HCT116 (cell line): ENCODE results near the gene SAE1. TPM values are rescaled to one million over a fixed set of nuclear protein-coding genes. Genes with fewer than 3 reads are reported as not detected.
"Not testable (repeated sequence)": the region's sequence is repeated elsewhere in the genome, so short reads cannot be mapped to it uniquely, and the experiment has no call there.

Experiments
- ATAC-seq: fragments of 200-7000 bp; cut with Tn5 transposase; 2 replicates; pipeline ENCODE4 v1.9.1; 2020; ENCODE audit warnings: mild to moderate bottlenecking, moderate library complexity
- BruUV-seq: library from RNA; stranded (reverse); fragments of 400-500 nt; replicated peaks from 2 replicates; lab custom pipeline; 2021; lab: Mats Ljungman, UMichigan
- CTCF ChIA-PET: fragments of 300-600 bp; sonication (Branson Sonifier 250); formaldehyde crosslinking; loops from one replicate; lab custom pipeline; 2021; ENCODE audit warnings: antibody characterized with exemption; lab: Charles Lee
- POLR2A ChIA-PET: fragments of 300-600, 350-600 bp; sonication (Branson Sonifier 250); formaldehyde crosslinking; loops from one replicate; lab custom pipeline; 2021; ENCODE audit warnings: antibody characterized with exemption; lab: Charles Lee
- RAD21 ChIA-PET, 2 experiments: fragments of 300-600 bp; sonication (Branson Sonifier 250); formaldehyde crosslinking; loops; one replicate each; lab custom pipeline; 2023; ENCODE audit warnings: low total read pairs in 2 of 2; ENCODE audit not compliant: uncharacterized antibody in 2 of 2, unreplicated experiment in 2 of 2, low non-redundant PET in 1 of 2; lab: Charles Lee
- DNase-seq: peaks from one replicate; pipeline ENCODE4 v3.0.0-alpha.2; 2010; ENCODE audit warnings: low read depth, low spot score
- H2AFZ ChIP-seq: fragments of 200-600 bp; shearing (Covaris generic), sonication (generic); 2 replicates; pipeline ENCODE4 v1.6.1; 2017; ENCODE audit warnings: low read depth, mixed run types, mixed read lengths, antibody characterized with exemption, low read length; ENCODE audit not compliant: poor library complexity, severe bottlenecking
- H3K27ac ChIP-seq: 2 replicates; pipeline ENCODE4 v1.5.1; 2012; ENCODE audit warnings: low read depth, low read length
- H3K27me3 ChIP-seq: fragments of 200-600 bp; sonication (generic); 2 replicates; pipeline ENCODE4 v1.6.1; 2016; ENCODE audit warnings: mixed run types, low read length, mixed read lengths; ENCODE audit not compliant: insufficient read depth
- H3K36me3 ChIP-seq, 2 experiments: fragments of 200-500 bp in 1 of 2; fragments of 200-600 bp in 1 of 2; sonication (Bioruptor generic) in 1 of 2; sonication (generic) in 1 of 2; 2 replicates each; pipeline versions ENCODE4 v1.5.1 to v1.6.1; 2014 to 2016; ENCODE audit warnings: low read length in 2 of 2, inconsistent platforms in 1 of 2, mixed read lengths in 1 of 2, mixed run types in 1 of 2; ENCODE audit not compliant: insufficient read depth in 2 of 2, control insufficient read depth in 1 of 2
- H3K4me1 ChIP-seq, 2 experiments: fragments of 200-600 bp in 1 of 2; sonication (generic) in 1 of 2; 2 replicates each; pipeline versions ENCODE4 v1.5.1 to v1.6.1; 2012 to 2017; ENCODE audit warnings: low read length in 2 of 2, inconsistent platforms in 1 of 2, mild to moderate bottlenecking in 1 of 2, mixed read lengths in 1 of 2, mixed run types in 1 of 2, moderate library complexity in 1 of 2; ENCODE audit not compliant: insufficient read depth in 2 of 2, control insufficient read depth in 1 of 2
- H3K4me2 ChIP-seq: fragments of 200-600 bp; sonication (generic); 2 replicates; pipeline ENCODE4 v1.6.1; 2017; ENCODE audit warnings: mixed run types, low read length, mixed read lengths
- H3K4me3 ChIP-seq, 2 experiments: fragments of 200-600 bp in 1 of 2; sonication (generic) in 1 of 2; replicated peaks in 1 of 2; 2 replicates each; pipeline ENCODE4 v1.5.1; 2011 to 2016; ENCODE audit warnings: low read length in 2 of 2, control low read depth in 1 of 2, low read depth in 1 of 2, mild to moderate bottlenecking in 1 of 2, mixed read lengths in 1 of 2, mixed run types in 1 of 2
- H3K79me2 ChIP-seq: fragments of 200-600 bp; sonication (generic); 2 replicates; pipeline ENCODE4 v1.6.1; 2017; ENCODE audit warnings: mild to moderate bottlenecking, mixed run types, low read length, moderate library complexity, mixed read lengths; ENCODE audit not compliant: insufficient read depth
- H3K9ac ChIP-seq: fragments of 200-600 bp; sonication (generic); 2 replicates; pipeline ENCODE4 v1.6.1; 2016; ENCODE audit warnings: low read length, mixed read lengths
- H3K9me2 ChIP-seq: fragments of 200-600 bp; sonication (generic), shearing (Covaris generic); 2 replicates; pipeline ENCODE4 v1.6.1; 2017; ENCODE audit warnings: mixed run types, mild to moderate bottlenecking, moderate library complexity; ENCODE audit not compliant: insufficient read depth
- H3K9me3 ChIP-seq, 2 experiments: fragments of 200-500 bp in 1 of 2; fragments of 200-600 bp in 1 of 2; sonication (Bioruptor generic) in 1 of 2; sonication (generic) in 1 of 2; 2 replicates each; pipeline ENCODE4 v1.6.1; 2014 to 2017; ENCODE audit warnings: low read length in 2 of 2, mixed read lengths in 2 of 2, inconsistent platforms in 1 of 2, low read depth in 1 of 2, mild to moderate bottlenecking in 1 of 2, mixed run types in 1 of 2, moderate library complexity in 1 of 2; ENCODE audit not compliant: control insufficient read depth in 1 of 2, insufficient read depth in 1 of 2
- H4K20me1 ChIP-seq: fragments of 200-600 bp; sonication (generic), shearing (Covaris generic); 2 replicates; pipeline ENCODE4 v1.6.1; 2017; ENCODE audit warnings: mixed run types, mild to moderate bottlenecking, moderate library complexity; ENCODE audit not compliant: insufficient read depth
- CEBPB ChIP-seq: IDR thresholded peaks from 2 replicates; pipeline ENCODE4 v1.6.1; 2012; ENCODE audit warnings: low read depth
- ELF1 ChIP-seq: IDR thresholded peaks from 2 replicates; pipeline ENCODE4 v1.6.1; 2012; ENCODE audit warnings: low read depth, borderline replicate concordance
- EZH2phosphoT487 ChIP-seq: fragments of 200-600 bp; IDR thresholded peaks from 2 replicates; pipeline ENCODE4 v1.6.1; 2018; ENCODE audit warnings: antibody characterized with exemption, borderline replicate concordance
- JUND ChIP-seq: IDR thresholded peaks from 2 replicates; pipeline ENCODE4 v1.6.1; 2012
- POLR2A ChIP-seq: IDR thresholded peaks from 2 replicates; pipeline ENCODE4 v1.7.0; 2011; ENCODE audit warnings: borderline replicate concordance; ENCODE audit not compliant: insufficient read depth, insufficient read length; ENCODE audit errors: extremely low read depth
- RAD21 ChIP-seq: IDR thresholded peaks from 2 replicates; pipeline ENCODE4 v1.6.1; 2012; ENCODE audit warnings: low read depth, mild to moderate bottlenecking
- SRF ChIP-seq: IDR thresholded peaks from 2 replicates; pipeline ENCODE4 v1.6.1; 2012; ENCODE audit warnings: low read depth
- TCF7L2 ChIP-seq: IDR thresholded peaks from 2 replicates; pipeline ENCODE4 v1.7.0; 2011; ENCODE audit warnings: borderline replicate concordance, inconsistent platforms; ENCODE audit not compliant: insufficient read depth, insufficient read length; ENCODE audit errors: extremely low read depth
- YY1 ChIP-seq: IDR thresholded peaks from 2 replicates; pipeline ENCODE4 v1.6.1; 2011; ENCODE audit warnings: low read length, low read depth, moderate library complexity, mild to moderate bottlenecking; ENCODE audit not compliant: insufficient replicate concordance; ENCODE audit errors: extremely low read depth
- ZBTB33 ChIP-seq: IDR thresholded peaks from 2 replicates; pipeline ENCODE4 v1.6.1; 2011; ENCODE audit warnings: mild to moderate bottlenecking, low read length, moderate library complexity; ENCODE audit not compliant: insufficient replicate concordance; ENCODE audit errors: extremely low read depth
- intact Hi-C: fragments of 100-400 bp; cut with micrococcal nuclease; formaldehyde crosslinking; loops from 2 replicates; pipeline ENCODE4 v1.10.0; 2022
- total RNA-seq: library from RNA; stranded (reverse); gene quantifications from one replicate; pipeline ENCODE4 v1.2.1, GENCODE V29; 2021; ENCODE audit not compliant: unreplicated experiment

Gene SAE1
- total RNA-seq, 1 experiment from 2014 or later: 213 TPM

GRCh38 chr19:47100290-47100689, 30.3 kb upstream of the SAE1 start:
- TF ChIP-seq EZH2phosphoT487: no peak
- TF ChIP-seq YY1: no peak
- no peak for TF ChIP-seq TCF7L2
- no peak for TF ChIP-seq JUND
- TF ChIP-seq SRF: no peak
- TF ChIP-seq CEBPB: no peak
- TF ChIP-seq POLR2A: no peak
- TF ChIP-seq ZBTB33: no peak
- TF ChIP-seq RAD21: no peak
- TF ChIP-seq ELF1: no peak
- ChIA-PET CTCF (no interaction called here), RAD21 (no interaction called here), POLR2A (no interaction called here)
- no peaks in the 10 kb centered on the region for H4K20me1 ChIP-seq
- no peak overlapping the region for H3K9ac ChIP-seq
- peaks cover 43 to 52% of the 10 kb centered on the region in 2 experiments for H3K4me1 ChIP-seq
- no peak for ATAC-seq
- DNase-seq: no peak
- no peak overlapping the region for H2AFZ ChIP-seq
- no peaks in the 10 kb centered on the region for H3K27me3 ChIP-seq
- peaks cover 0 to 5% of the 10 kb centered on the region in 2 experiments; a peak in 1 of 4 replicates for H3K36me3 ChIP-seq
- no peak overlapping the region for H3K4me2 ChIP-seq
- no peak overlapping the region for H3K4me3 ChIP-seq
- H3K79me2 ChIP-seq: peaks cover 72% of the 10 kb centered on the region
- no peak overlapping the region for H3K27ac ChIP-seq
- intact Hi-C loops: no loop called here
- H3K9me2 ChIP-seq: no peaks in the 10 kb centered on the region
- no peaks in the 10 kb centered on the region for H3K9me3 ChIP-seq
- BruUV-seq: no TSS peak

GRCh38 chr19:47101116-47101515, 29.5 kb upstream of the SAE1 start:
- H3K9ac ChIP-seq, H3K4me2 ChIP-seq, H3K27ac ChIP-seq, H3K27me3 ChIP-seq, BruUV-seq, H3K9me2 ChIP-seq, H4K20me1 ChIP-seq, H3K4me3 ChIP-seq, CTCF ChIA-PET, intact Hi-C loops, POLR2A ChIA-PET, RAD21 ChIA-PET, DNase-seq, H3K36me3 ChIP-seq, H2AFZ ChIP-seq, H3K9me3 ChIP-seq, ATAC-seq: not testable (repeated sequence)
- peaks cover 69% of the 10 kb centered on the region for H3K79me2 ChIP-seq
- peaks cover 35 to 44% of the 10 kb centered on the region in 2 experiments for H3K4me1 ChIP-seq
